Loucy (cell line): Measurements from ENCODE around the gene IDH1.

Experiments used
- H2AFZ ChIP-seq: fragments of 200-600 bp; sonication (generic); 2 replicates; pipeline ENCODE4 v1.6.0; 2016; ENCODE audit warnings: antibody characterized with exemption, mild to moderate bottlenecking, low read length, moderate library complexity
- H3F3A ChIP-seq: fragments of 200-600 bp; 2 replicates; pipeline ENCODE4 v1.6.0; 2016; ENCODE audit warnings: antibody characterized with exemption, low read depth, mild to moderate bottlenecking
- H3K27me3 ChIP-seq: fragments of 200-600 bp; sonication (generic); 2 replicates; pipeline ENCODE4 v1.6.1; 2014; ENCODE audit warnings: low read length, mild to moderate bottlenecking; ENCODE audit not compliant: insufficient read depth, poor library complexity, severe bottlenecking
- H3K36me3 ChIP-seq: fragments of 200-600 bp; sonication (generic); 2 replicates; pipeline ENCODE4 v1.6.1; 2016; ENCODE audit warnings: low read length; ENCODE audit not compliant: insufficient read depth
- H3K4me1 ChIP-seq: fragments of 200-600 bp; sonication (generic); 2 replicates; pipeline ENCODE4 v1.5.1; 2014; ENCODE audit warnings: low read length, mild to moderate bottlenecking; ENCODE audit not compliant: insufficient read depth, poor library complexity, severe bottlenecking
- H3K4me2 ChIP-seq: fragments of 200-600 bp; sonication (generic); 2 replicates; pipeline ENCODE4 v1.6.0; 2014; ENCODE audit warnings: antibody characterized with exemption, low read length, low read depth, mild to moderate bottlenecking; ENCODE audit not compliant: poor library complexity, severe bottlenecking
- H3K4me3 ChIP-seq: fragments of 200-600 bp; sonication (generic); 2 replicates; pipeline ENCODE4 v1.5.1; 2014; ENCODE audit warnings: low read length, mild to moderate bottlenecking, mixed read lengths; ENCODE audit not compliant: poor library complexity, severe bottlenecking
- H3K79me2 ChIP-seq: fragments of 200-600 bp; sonication (generic); 2 replicates; pipeline ENCODE4 v1.6.1; 2014; ENCODE audit warnings: low read length; ENCODE audit not compliant: insufficient read depth
- H3K9ac ChIP-seq: fragments of 200-600 bp; sonication (generic); 2 replicates; pipeline ENCODE4 v1.6.0; 2014; ENCODE audit warnings: mild to moderate bottlenecking, low read depth, low read length, moderate library complexity; ENCODE audit not compliant: poor library complexity, severe bottlenecking
- H3K9me2 ChIP-seq: fragments of 200-600 bp; sonication (generic); replicated peaks from 2 replicates; pipeline ENCODE4 v1.6.1; 2016; ENCODE audit warnings: low read depth, low read length, mixed read lengths
- H3K9me3 ChIP-seq: fragments of 200-600 bp; sonication (generic); 2 replicates; pipeline ENCODE4 v1.6.1; 2014; ENCODE audit warnings: mild to moderate bottlenecking, antibody characterized with exemption, low read length, low read depth; ENCODE audit not compliant: insufficient read depth
- H4K20me1 ChIP-seq: fragments of 200-600 bp; sonication (generic); 2 replicates; pipeline ENCODE4 v1.6.0; 2014; ENCODE audit warnings: antibody characterized with exemption, low read length, mild to moderate bottlenecking; ENCODE audit not compliant: insufficient read depth, poor library complexity, severe bottlenecking
- CTCF ChIP-seq: fragments of 200-600 bp; sonication (generic); conservative IDR thresholded peaks from 2 replicates; pipeline ENCODE4 v1.5.1; 2014; ENCODE audit warnings: mild to moderate bottlenecking, antibody characterized with exemption, low read length
- EZH2phosphoT487 ChIP-seq: fragments of 200-600 bp; IDR thresholded peaks from 2 replicates; pipeline ENCODE4 v1.6.1; 2018; ENCODE audit warnings: antibody characterized with exemption, mild to moderate bottlenecking, moderate library complexity, borderline replicate concordance

The IDH1 gene

GRCh38 chr2:208210688-208211451, 44.0 kb downstream of the IDH1 start:
- Histone ChIP-seq H3K9me3 (no peaks in the 10 kb centered on the region), H2AFZ (0 out of 2 replicates have a peak overlapping the region, but pooled peaks have one; percentile 76), H3K4me3 (no peak overlapping the region), H3F3A (no peaks in the 10 kb centered on the region), H3K9ac (no peak overlapping the region), H3K9me2 (no peaks in the 10 kb centered on the region), H3K27me3 (no peaks in the 10 kb centered on the region), H3K79me2 (no peaks in the 10 kb centered on the region), H4K20me1 (no peaks in the 10 kb centered on the region), H3K36me3 (no peaks in the 10 kb centered on the region), H3K4me1 (no peaks in the 10 kb centered on the region), H3K4me2 (no peak overlapping the region)
- TF ChIP-seq CTCF (no peak), EZH2phosphoT487 (no peak)

GRCh38 chr2:208208335-208209085, 46.4 kb downstream of the IDH1 start:
- Histone ChIP-seq H3K9me3 (no peaks in the 10 kb centered on the region), H4K20me1 (no peaks in the 10 kb centered on the region), H3K4me1 (peaks cover 7% of the 10 kb centered on the region), H3K4me3 (no peak overlapping the region), H3K79me2 (no peaks in the 10 kb centered on the region), H3F3A (no peaks in the 10 kb centered on the region), H3K9ac (no peak overlapping the region), H3K36me3 (no peaks in the 10 kb centered on the region), H3K27me3 (no peaks in the 10 kb centered on the region), H2AFZ (no peak overlapping the region), H3K9me2 (no peaks in the 10 kb centered on the region), H3K4me2 (no peak overlapping the region)
- TF ChIP-seq EZH2phosphoT487 (no peak), CTCF (no peak)

- TF ChIP-seq CTCF: no peak
- TF ChIP-seq EZH2phosphoT487: no peak
- H3K9me3 ChIP-seq: no peaks in the 10 kb centered on the region
- no peak overlapping the region for H3K4me3 ChIP-seq
Observed at GRCh38 chr2:208207769-208208168, 47.1 kb downstream of the IDH1 start.

More at GRCh38 chr2:208207769-208208168, 47.1 kb downstream of the IDH1 start:
- H3K27me3 ChIP-seq: no peaks in the 10 kb centered on the region
- no peaks in the 10 kb centered on the region for H3F3A ChIP-seq
- no peaks in the 10 kb centered on the region for H3K79me2 ChIP-seq
- H3K9ac ChIP-seq: no peak overlapping the region
- H3K9me2 ChIP-seq: no peaks in the 10 kb centered on the region
- H3K4me1 ChIP-seq: peaks cover 7% of the 10 kb centered on the region
- no peaks in the 10 kb centered on the region for H4K20me1 ChIP-seq
- no peaks in the 10 kb centered on the region for H3K36me3 ChIP-seq
- no peak overlapping the region for H3K4me2 ChIP-seq
- 0 out of 2 replicates have a peak overlapping the region, but pooled peaks have one; percentile 38 for H2AFZ ChIP-seq
